Fibroblast of the aortic adventitia (primary cell): Measurements from ENCODE around the gene SPI1. TPM values are rescaled to one million over a fixed set of nuclear protein-coding genes. Genes with fewer than 3 reads are reported as not detected.

Experiments used
- DNase-seq: peaks from one replicate; pipeline ENCODE4 v3.0.0-alpha.2; 2010; ENCODE audit warnings: low read depth
- H3K4me3 ChIP-seq: 2 replicates; pipeline ENCODE4 v1.5.1; 2011; ENCODE audit warnings: low read depth, mild to moderate bottlenecking, control low read depth, low read length, moderate library complexity
- CTCF ChIP-seq: IDR thresholded peaks from 2 replicates; pipeline ENCODE4 v1.5.1; 2011; ENCODE audit warnings: mild to moderate bottlenecking, low read length, control low read depth, inconsistent platforms; ENCODE audit not compliant: insufficient read depth
- small RNA-seq: library from RNA; depleted of rRNA; stranded (forward); fragments of <200 nt; gene quantifications from one replicate; pipeline ENCODE3, GENCODE V24; 2012
- total RNA-seq: library from RNA; depleted of rRNA; stranded (reverse); fragments of >200 nt; gene quantifications from 2 replicates; pipeline ENCODE4 v1.2.3, GENCODE V29; 2012; ENCODE audit warnings: low replicate concordance

SPI1 gene
- total RNA-seq, 1 donor = not detected

- no peak for TF ChIP-seq CTCF
- DNase-seq = no peak
- H3K4me3 ChIP-seq = no peak overlapping the region
Observed at GRCh38 chr11:47305734-47306483, 72.4 kb downstream of the SPI1 start.

Small RNA genes lying within 50 kb of the gene (small RNA-seq; reads per million reads assigned to genes)
- gene MIR4487 = not detected

Other genes starting within 250 kb of the SPI1 start
- 98.5 and 152 TPM in 2 replicates for gene ARFGAP2, start 201.7 kb downstream of the SPI1 start, total RNA-seq
- 28.8 and 31.6 TPM in 2 replicates for gene PACSIN3, start 192.1 kb downstream of the SPI1 start, total RNA-seq
- gene DDB2, start 163.6 kb downstream of the SPI1 start, total RNA-seq = 47.2 and 99.4 TPM in 2 replicates
- gene ACP2, start 129.7 kb downstream of the SPI1 start, total RNA-seq = 8.4 and 24.9 TPM in 2 replicates
- 8.8 and 22.0 TPM in 2 replicates for gene NR1H3, start 120.6 kb downstream of the SPI1 start, total RNA-seq
- gene MADD, start 108.4 kb downstream of the SPI1 start, total RNA-seq = 23.7 and 31.5 TPM in 2 replicates
- gene MYBPC3, start 25.8 kb downstream of the SPI1 start, total RNA-seq = not detected in 2 replicates
- 28.5 and 47.5 TPM in 2 replicates for gene SLC39A13, start 30.0 kb upstream of the SPI1 start, total RNA-seq
- gene PSMC3, start 47.9 kb upstream of the SPI1 start, total RNA-seq = 52.3 and 128 TPM in 2 replicates
- 0.09 TPM in 1 of 2 replicates, not detected in the other for gene RAPSN, start 70.6 kb upstream of the SPI1 start, total RNA-seq
- 63.2 and 103 TPM in 2 replicates for gene CELF1, start 174.6 kb upstream of the SPI1 start, total RNA-seq
- gene PTPMT1, start 187.1 kb upstream of the SPI1 start, total RNA-seq = 25.6 and 44.1 TPM in 2 replicates
- gene KBTBD4, start 200.4 kb upstream of the SPI1 start, total RNA-seq = 28.4 and 29.9 TPM in 2 replicates
- 56.5 and 157 TPM in 2 replicates for gene NDUFS3, start 200.5 kb upstream of the SPI1 start, total RNA-seq
- not detected in 2 replicates for gene FAM180B, start 208.1 kb upstream of the SPI1 start, total RNA-seq
- gene C1QTNF4, start 215.9 kb upstream of the SPI1 start, total RNA-seq = not detected in 2 replicates